CD4-positive, alpha-beta T cell treated with Interleukin-15 for 1 hour (primary cell): Measurements from ENCODE around the gene DDX46.
"Not testable (repeated sequence)": the region's sequence is repeated elsewhere in the genome, so short reads cannot be mapped to it uniquely, and the experiment has no call there.

ENCODE experiments used
- DNase-seq: peaks from one replicate; pipeline ENCODE4 v3.0.0-alpha.2; 2020

DDX46 gene

DNA sequence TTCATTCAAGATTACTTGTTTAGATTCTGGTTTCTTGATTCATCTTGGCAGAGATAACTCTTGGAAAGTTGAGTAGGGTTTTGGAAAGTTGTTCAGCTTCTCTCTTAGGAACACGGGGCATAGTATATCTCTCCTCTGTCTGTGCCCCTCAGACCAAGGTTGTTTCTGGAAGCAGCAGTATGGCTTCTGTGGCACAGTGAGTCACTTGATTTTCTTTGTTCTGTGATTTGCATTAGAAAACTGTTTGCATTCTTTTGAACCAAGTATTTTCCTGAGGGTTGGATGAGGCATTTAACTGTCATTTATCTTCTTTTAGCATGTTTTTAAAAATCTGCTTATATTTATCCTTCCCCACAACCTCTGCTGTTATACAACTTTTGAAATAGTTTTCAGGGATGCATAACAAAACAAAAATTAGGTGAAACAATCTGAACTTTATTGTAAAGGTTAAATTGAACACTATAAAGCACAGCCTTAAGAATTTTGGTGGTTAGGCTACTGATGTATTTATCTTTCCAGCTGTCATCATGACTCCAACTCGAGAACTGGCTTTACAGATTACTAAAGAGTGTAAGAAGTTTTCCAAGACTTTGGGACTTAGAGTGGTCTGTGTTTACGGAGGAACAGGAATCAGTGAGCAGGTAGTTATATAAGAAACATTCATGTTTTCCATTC is 26.5 kb downstream of the DDX46 start:
- DNase-seq = no peak

DNA sequence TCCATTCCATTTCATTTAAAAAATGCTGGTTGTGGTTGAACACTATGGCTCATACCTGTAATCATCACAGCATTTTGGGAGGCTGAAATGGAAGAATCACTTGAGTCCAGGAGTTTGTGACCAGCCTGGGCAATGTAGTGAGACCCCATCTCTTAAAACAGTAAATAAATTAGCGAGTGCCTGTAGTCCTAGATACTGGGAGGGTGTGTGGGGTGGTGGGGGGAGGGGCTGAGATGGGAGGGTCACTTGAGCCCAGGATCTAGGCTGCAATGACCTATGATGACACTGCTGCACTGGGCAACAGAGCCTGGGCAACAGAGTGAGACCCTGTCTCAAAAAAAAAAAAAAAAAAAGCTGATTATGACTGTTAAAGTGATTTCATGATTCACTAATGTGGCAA is 29.1 kb downstream of the DDX46 start:
- DNase-seq = no peak

DNA sequence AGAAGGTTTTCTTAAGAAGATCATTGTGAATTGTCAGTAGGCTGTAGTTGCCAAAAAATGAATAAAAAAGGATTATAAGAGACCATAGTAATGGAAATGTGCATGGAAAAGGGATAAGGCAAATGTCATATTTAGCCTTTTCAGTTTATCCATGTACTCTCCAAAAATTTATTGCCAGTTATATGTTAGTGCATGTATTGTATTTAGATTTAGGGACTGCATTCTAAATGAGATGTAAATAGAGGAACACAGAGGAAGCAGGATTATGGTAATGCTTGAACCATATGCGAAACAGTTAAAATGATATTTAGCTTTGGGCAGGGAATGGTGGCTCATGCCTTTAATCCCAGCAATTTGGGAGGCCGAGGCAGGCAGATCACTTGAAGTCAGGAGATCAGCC is 33.0 kb downstream of the DDX46 start:
- DNase-seq = no peak

DNA sequence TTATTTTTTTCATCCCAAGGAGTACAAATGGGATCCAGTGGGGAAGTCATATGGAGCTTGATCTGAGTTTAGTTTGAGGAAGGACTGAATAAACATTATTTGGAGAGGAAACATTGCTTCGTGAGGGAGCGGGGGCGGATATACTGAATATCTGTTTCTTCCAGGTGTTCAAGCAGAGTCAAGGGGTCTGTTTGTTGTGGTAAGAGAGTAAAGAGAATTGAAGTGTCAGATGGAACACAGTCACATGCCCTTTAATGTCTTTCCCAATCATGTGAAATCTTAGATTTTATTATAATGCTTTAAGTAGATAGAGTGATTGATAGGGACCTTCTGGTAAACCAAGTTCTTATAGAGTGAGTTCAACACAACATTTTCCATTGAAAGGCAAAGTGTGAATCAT is 33.7 kb downstream of the DDX46 start:
- no peak for DNase-seq

DNA sequence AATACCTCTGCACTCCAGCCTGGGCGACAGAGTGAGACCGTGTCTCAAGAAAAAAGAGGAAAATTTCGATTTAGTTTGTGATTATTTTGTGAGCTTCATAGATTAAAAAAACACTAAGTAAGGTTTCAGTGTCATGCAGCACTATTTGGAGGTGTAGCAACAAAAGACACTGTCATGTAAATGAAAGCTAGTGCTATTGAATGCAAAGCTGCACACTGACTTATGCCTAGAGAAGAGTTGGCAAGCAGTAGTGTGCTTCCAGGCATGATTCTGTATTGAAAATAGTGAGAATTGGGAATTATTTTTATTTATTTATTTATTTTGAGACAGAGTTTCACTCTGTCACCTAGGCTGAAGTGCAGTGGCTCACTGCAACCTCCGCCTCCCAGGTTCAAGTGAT is 34.5 kb downstream of the DDX46 start:
- DNase-seq = no peak

DNA sequence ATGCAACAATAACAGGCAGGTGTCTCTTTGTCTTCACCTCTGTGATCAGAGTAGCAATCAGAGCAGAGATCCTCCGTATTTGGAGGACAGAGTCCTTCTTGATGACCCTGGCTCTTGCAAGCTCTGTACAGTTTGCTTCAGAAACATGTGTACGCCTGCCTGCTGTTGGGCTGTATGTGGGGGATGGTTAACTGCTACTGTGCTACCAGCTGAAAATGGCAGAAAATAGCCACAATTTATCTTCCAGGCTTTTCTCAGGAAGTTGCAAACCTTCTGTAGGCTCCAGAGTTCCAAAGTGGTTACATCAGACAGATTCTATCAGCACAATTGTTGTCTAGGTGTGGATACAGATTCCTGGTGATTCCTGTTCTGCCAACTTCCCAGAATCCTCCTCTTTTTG is 35.5 kb downstream of the DDX46 start:
- no peak for DNase-seq

DNA sequence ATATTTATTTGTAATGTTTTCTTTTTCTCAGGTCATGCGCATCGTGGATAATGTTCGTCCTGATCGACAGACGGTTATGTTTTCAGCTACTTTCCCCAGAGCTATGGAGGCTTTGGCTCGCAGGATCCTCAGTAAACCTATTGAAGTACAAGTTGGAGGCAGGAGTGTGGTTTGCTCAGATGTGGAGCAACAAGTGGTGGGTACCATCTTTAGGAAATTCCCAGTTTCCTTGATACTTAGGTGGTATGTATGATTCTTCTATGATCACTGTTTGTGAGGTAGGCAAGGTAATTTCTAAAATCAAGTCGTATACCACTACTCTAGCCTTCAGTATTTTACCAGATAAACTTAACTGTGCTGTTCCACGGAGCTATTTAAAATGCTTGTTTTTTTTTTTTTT is 36.2 kb downstream of the DDX46 start:
- DNase-seq = no peak

DNA sequence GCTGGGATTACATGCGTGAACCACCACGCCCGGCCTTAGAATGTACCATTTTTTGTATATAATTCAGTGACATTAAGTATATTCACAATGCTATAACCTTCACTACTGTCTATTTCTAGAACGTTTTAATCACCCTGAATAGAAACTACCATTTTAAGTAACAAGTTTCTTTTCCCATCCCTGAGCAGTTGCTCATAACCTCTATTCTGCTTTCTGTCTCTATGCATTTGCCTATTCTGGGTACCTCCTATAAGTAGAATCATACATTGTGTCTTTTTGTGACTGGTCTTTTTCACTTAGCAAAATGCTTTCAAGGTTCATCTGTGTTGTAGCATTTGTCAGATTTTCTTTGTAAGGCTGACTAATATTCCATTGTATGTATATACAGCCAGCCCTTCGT is 39.9 kb downstream of the DDX46 start:
- DNase-seq = no peak

DNA sequence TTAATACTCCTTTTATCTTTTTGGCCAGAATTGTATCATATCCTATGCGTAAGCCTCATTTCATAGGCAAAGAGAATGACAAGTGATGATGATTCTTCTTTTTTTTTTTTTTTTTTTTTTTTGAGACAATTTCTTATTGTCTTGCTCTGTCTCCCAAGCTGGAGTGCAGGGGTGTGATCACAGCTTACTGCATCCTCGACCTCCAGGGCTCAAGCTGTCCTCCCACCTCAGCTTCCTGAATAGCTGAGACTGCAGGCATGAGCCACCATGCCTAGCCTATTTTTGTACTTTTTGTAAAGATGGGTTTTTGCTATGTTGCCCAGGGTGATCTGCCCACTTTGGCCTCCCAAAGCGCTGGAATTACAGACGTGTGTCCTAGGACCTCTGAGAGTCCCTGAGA is 45.2 kb downstream of the DDX46 start:
- DNase-seq = no peak

DNA sequence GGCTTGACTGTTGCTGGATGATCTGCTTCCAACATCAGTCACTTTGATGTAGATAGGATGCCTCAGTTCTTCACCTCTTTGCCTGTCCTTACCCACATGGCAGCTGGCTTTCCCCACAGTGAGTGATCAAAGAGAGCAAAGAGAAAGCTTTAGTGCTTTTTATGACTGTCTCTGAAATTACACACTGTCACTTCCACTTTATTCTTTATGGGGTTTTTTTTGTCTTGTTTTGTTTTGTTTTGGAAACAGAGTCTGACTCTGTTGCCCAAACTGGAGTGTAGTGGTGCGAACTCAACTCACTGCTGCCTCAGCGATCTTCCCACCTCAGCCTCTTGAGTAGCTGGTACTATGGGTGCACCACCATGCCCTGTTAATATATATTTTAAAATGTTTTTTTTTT is 54.8 kb downstream of the DDX46 start:
- no peak for DNase-seq

DNA sequence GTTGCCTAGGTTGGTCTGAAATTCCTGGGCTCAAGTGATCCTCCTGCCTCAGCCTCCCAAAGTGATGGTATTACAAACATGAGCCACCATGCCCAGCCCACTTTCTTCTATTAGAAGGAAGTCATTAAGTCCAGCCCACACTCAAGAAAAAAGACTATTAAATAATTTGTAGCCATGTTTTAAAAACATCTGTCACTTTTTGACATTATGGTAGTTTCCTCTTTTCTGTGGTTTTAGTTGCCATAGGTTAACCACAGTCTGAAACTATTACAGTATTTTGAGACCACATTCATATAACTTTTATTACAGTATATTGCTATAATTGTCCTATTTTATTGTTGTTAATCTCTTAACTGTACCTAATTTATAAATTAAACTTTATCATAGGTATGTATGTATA is 55.2 kb downstream of the DDX46 start:
- DNase-seq = no peak

DNA sequence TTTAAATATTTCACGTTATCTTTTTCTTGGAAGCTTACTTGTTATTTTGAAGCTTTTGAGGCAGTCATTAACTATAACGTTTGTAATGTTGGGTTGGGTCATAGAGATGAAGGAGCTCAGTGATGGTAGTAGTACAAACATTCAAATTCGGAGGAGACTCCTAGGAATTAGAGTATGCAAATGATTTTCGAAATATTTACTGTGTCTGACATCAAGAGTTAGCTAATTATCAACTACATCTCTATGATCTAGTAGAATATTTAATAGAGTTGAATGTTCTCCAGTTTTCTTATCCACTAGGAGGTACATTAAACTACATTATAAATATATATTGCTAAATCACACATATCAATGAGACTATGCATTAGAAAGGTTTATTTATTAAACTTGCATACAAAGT is 58.4 kb downstream of the DDX46 start:
- no peak for DNase-seq

DNA sequence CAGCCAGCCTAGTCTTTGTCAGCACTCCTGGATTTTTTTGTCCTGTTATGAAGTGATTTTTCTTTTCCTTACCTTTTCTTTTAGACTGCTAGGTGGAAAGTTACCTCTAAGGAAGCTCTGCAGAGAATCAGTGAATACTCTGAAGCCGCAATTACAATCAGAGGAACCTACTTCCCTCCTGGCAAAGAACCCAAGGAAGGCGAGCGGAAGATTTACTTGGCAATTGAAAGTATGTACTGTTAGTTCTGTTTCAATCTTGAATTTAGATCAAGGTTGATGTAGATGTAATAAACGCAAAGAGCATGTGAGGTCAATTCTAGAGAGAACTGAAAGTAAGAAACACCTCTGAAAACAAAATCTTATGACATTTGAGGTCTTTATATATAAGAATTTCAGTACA is 60.2 kb downstream of the DDX46 start:
- no peak for DNase-seq

DNA sequence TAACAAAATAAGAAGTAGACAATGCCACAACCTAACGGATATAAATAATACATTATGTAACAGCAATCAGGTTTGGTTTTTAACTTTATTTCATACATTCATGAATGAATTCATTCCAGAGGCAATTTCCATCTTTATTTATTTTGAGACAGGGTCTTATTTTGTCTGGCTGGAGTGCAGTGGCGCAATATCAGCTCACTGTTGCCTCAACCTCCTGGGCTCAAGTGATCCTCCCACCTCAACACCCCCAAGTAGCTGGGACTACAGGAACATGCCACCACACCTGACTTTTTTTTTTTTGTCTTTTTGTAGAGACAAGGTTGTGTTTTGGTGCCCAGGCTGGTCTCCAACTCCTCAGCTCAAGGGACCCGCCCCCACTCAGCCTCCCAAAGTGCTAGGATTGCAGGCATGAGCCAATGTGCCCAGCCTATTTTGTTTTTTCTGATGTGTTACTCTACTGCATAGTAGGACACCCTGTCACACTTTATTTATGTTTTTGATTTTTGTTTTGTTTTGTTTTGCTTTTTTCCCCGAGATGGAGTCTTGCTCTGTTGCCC is 60.9 kb downstream of the DDX46 start:
- no peak for DNase-seq

DNA sequence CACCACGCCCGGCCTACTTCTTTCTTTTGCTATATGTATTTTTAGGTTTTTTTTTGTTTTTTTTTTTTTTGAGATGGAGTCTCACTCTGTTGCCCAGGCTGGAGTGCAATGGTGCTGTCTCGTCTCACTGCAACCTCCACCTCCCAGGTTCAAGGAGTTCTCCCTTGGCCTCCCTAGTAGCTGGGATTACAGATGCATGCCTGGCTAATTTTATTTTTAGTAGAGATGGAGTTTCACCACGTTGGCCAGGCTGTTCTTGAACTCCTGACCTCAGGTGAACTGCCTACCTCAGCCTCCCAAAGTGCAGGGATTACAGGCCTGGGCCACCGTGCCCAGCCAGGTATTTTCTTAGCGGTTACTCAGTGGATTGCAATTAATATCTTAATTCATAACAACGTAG is 63.3 kb downstream of the DDX46 start:
- DNase-seq = no peak

DNA sequence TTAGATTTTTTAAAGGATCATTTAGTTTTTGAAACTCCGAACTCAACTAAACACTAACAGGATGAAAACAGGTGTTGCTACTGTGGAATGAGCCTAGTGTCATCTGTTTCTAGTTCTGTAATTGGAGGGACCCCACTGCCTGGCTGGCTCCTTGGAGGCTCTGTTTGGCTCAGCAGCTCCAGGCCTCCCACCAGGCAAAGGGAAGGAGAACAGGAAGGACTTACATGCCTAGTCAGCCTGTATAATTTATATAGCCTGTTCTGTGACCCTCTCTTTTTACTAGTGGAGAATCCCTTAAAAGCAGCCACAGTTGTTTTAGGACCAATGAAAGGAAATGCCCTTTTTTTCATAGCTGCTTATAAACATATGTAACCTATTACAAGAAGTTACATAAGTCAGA is 66.1 kb downstream of the DDX46 start:
- no peak for DNase-seq

DNA sequence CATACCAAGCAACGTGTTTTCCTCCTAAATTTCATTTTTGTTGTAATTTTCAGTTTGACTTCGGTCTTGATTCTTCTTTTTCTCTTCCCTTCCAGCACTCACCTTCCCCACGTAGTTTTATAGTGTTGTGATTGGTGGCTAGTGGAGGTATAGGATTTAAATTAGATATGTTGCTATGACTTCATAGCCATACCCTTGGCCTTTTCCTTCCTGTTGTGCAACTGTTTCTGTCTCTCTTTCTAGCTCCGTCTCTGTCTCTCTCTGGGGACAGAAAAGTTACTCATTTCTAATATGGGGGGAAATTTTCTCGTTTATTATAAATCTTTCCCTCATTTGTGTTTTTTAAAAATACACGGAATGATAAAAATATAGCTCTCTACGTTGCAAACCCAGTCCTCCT is 66.6 kb downstream of the DDX46 start:
- no peak for DNase-seq

DNA sequence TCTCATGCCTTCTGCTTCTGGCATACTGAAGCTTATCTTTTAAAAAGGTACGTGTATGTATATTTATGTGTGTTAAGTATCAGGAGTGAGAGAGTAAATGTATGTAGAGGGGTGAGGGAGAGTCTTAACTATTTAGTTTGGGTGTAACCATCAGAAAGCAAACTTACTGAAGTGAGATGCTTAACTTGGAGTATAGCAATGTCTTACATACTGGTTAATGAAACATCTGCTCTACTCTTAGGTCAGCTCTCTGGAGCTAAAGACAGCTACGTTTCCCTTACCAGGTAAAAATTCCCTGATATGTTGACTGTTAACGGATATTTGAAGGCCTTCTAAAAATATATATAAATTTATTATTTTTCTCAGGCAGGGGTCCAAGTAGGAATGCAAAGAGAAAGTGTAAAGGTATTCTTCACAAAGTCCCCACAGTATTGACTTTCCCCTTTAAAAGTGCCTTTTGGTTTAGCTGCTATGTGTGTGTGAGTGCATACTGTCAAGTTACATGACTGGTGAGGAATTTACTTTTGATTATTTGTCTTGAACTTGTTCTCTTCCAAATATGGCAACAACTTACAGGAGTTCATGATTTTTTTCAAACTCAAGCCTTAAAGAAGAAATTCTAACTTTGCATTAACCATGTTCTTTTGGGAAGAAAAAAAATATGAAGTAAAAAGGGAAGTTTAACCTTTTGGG is 74.9 kb downstream of the DDX46 start:
- no peak for DNase-seq

DNA sequence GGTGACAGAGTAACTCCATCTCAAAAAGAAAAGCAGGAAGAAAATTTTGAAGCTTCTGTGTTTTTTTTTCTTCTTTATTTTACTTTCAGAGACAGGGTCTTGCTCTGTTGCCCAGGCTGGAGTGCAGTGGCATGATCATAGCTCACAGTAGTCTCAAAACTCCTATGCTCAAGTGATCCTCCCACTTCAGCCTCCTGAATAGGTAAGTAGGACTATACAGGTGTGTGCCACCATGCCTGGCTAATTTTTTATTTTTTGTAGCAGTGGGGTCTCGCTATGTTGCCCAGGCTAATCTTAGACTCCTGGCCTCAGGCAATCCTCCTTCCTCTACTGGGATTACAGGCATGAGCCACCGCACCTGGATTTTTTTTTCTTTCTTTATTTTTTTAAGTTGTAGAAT is 77.0 kb downstream of the DDX46 start:
- DNase-seq = no peak

DNA sequence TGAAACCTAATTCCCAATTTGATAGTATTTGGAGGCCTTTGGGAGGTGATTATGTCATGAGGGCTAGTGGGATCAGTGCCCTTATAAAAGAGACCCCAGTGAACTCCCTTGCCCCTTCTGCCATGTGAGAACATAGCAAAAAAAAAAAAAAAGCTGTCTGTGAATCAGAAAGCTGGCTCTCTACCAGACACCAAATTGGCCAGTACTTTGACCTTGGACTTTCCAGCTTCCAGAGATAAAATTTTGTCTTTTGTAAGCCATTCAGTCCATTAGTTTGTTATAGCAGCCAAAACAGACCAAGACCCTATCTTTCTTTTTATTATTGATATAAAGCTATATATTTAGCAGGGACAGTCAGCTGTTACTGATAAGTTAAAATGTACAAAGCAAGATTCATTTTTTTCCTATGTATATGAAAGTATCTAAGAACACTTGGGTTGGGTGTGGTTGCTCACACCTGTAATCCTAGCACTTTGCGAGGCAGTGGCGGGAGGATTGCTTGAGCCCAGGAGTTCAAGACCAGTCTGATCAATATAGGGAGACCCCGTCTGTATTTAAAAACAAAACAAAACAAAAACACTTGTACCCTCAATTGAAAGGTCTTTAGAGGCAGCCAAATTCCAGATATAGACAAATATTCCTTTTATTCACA is 79.1 kb downstream of the DDX46 start:
- no peak for DNase-seq

DNA sequence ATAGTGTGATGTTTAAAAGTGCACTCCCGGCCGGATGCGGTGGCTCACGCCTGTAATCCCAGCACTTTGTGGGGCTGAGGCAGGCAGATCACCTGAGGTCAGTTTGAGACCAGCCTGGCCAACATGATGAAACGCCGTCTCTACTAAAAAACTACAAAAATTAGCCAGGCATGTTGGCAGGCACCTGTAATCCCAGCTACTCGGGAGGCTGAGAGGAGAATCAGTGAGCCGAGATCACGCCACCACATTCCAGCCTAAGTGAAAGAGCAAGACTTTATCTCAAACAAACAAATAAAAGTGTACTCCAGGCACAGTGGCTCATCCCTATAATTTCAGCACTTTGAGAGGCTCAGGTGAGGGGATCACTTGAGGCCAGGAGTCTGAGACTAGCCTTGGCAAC is 79.8 kb downstream of the DDX46 start:
- not testable (repeated sequence) for DNase-seq

DNA sequence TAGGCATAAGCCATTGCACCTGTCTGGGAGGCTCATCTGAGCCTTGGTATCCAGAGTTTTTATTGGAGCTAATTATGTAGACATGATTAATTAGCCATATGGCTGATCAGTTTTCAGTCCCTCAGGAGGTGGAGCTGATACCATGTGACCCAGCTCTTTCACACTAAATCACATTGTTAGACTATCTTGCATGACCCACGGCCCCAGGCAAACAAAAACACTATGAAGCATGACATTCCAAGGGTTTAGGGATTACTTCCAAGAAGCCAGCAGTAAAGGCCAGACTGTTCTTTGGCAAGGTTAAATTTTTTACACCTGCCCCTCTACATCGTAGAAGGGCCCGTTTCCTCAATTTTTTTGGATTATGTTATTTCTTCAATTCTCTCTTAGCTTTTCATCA is 82.2 kb downstream of the DDX46 start:
- DNase-seq = no peak

DNA sequence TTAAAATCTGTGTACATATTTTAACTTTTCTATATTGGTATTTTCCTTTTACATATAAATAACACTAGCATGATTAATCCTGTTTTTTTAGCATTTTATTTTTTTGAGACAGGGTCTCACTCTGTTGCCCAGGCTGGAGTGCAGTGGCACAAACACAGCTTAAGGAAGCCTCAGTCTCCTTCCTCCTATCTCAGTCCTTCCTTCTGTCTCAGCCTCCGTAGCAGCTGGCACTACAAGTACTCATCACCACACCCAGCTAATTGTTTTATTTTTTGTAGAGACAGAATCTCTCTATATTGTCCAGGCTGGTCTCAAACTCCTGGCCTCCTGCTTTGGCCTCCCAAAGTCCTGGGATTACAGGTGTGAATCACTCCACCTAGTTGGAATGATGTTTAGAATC is 85.7 kb downstream of the DDX46 start:
- no peak for DNase-seq

DNA sequence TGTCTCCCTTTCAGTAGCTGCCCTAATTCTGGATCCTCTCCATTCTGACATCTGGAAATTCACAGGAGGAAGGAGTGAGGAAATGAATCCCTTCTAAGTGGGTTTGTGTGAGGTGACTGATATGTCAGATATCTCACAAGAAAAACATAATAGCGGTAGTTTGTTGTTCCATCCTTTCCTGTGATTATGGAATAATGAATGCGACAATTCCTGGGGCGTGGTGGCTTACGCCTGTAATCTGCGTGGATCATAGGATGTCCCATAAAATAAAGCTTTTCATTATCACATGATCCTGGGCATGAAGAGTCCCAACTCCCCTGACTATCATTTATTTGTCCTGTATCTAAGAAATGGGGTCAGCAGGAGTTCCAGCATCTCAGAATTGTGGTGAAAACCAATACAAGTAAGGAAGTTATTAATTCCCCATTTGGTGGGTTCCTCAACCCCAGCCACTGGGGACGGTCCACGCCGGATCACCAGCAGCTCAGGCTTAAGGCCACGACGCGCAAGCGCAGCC is 86.8 kb downstream of the DDX46 start:
- DNase-seq = no peak
